Measurements from ENCODE around the gene GP2.
"Not testable (repeated sequence)": the region's sequence is repeated elsewhere in the genome, so short reads cannot be mapped to it uniquely, and the experiment has no call there.

Gene GP2

DNA sequence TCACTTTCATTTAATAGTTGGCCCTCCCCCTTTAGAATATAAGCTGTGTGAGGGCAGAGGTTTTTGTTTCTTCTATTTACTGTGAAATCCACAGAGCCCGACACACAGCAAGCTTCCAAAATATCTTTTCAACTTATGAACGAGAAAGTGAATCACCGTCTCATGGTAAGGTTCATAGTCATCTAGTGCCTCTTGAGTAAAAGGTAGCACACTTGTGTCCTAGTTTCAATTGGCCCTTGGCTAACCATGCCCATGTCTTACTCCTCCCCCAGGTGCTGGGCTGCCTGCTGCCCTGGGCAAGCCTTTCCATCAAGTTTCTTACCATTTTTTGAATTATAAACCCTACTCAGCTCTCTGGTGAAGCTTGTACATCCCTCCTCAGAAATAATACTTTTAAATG lies 12.4 kb upstream of the GP2 start:
- no peaks in the 10 kb centered on the region for H3K36me3 Mint-ChIP-seq (ENCODE audit: low read depth)
- intact Hi-C loops (cut with micrococcal nuclease): no loop called here

DNA sequence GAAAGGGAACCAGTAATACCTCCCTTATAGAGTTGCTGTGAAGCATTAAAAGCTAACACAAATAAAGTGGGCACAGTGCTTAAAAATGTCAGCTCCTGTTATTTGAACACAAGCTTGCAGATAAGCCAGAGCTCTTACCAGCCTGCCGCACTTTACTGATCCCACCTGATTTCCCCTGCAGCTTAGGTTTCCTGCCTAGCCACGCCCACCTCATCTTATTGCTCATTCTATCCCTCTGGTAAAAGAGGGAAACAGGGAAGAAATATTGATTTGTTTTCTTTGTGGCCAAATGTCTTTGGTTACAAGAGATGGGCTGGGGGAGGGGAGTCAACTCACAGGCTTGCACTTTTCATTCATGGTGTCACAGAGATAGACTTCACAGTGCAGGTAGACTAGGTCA lies 9.6 kb upstream of the GP2 start:
- Mint-ChIP-seq H3K36me3 (ENCODE audit: low read depth) (no peaks in the 10 kb centered on the region), H3K4me3 (no peak overlapping the region), H3K4me1 (ENCODE audit: low read depth) (no peaks in the 10 kb centered on the region), H3K27me3 (peaks cover 4% of the 10 kb centered on the region), H3K27ac (no peak overlapping the region), H3K9me3 (no peaks in the 10 kb centered on the region)
- intact Hi-C loops (cut with micrococcal nuclease): no loop called here

More for the DNA sequence above, 12.4 kb upstream of the GP2 start:
- Mint-ChIP-seq H3K9me3 (no peaks in the 10 kb centered on the region), H3K4me3 (no peak overlapping the region), H3K4me1 (ENCODE audit: low read depth) (no peaks in the 10 kb centered on the region), H3K27ac (no peak overlapping the region), H3K27me3 (peaks cover 4% of the 10 kb centered on the region)

DNA sequence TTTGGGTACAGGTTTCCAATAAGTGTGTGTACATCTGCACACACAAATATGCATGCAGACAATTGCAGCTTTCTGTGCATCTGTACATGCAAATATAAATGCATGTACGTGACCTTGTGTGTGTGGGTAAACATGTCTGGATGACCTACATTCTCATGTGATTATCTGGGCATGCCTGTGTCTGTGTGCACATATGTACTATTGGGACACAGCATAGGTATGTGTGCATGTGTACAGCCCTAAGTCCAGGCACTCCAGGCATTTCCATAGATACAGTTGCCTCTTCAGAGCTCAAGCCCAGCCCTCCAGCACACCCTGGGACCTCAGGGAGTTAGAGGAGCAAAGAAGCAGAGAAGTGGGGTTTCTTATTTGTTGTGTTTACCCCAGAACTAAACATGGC lies 7.1 kb upstream of the GP2 start:
- Mint-ChIP-seq H3K4me1 (ENCODE audit: low read depth) (no peaks in the 10 kb centered on the region), H3K27ac (no peak overlapping the region), H3K27me3 (peaks cover 4% of the 10 kb centered on the region), H3K9me3 (no peaks in the 10 kb centered on the region), H3K36me3 (ENCODE audit: low read depth) (no peaks in the 10 kb centered on the region), H3K4me3 (no peak overlapping the region)
- intact Hi-C loops (cut with micrococcal nuclease): no loop called here

DNA sequence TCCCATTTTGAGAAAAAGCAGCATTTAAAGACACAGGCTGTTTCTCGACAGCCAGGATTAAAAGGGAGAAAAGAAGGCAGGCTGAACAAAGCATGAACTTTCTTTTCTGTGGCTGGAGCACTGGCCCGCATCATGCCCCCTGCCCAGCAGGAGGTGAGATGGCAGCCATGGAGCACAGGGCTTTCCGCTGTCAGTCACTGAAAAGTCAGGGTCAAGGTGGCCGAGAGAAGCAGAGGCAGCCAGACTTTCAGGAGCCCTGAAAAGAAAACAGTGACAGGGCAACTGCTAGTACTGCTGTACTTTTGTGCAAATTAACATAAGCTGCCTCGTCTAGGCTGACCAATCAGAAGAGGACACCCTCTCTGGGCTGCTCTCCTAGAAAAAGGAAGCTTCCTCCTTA lies 5.8 kb upstream of the GP2 start:
- H3K27ac Mint-ChIP-seq: no peak overlapping the region
- H3K27me3 Mint-ChIP-seq: peaks cover 3% of the 10 kb centered on the region
- H3K9me3 Mint-ChIP-seq: no peaks in the 10 kb centered on the region
- no peak overlapping the region for H3K4me3 Mint-ChIP-seq
- intact Hi-C loops (cut with micrococcal nuclease): no loop called here
- no peaks in the 10 kb centered on the region for H3K4me1 Mint-ChIP-seq (ENCODE audit: low read depth)
- H3K36me3 Mint-ChIP-seq (ENCODE audit: low read depth): no peaks in the 10 kb centered on the region

DNA sequence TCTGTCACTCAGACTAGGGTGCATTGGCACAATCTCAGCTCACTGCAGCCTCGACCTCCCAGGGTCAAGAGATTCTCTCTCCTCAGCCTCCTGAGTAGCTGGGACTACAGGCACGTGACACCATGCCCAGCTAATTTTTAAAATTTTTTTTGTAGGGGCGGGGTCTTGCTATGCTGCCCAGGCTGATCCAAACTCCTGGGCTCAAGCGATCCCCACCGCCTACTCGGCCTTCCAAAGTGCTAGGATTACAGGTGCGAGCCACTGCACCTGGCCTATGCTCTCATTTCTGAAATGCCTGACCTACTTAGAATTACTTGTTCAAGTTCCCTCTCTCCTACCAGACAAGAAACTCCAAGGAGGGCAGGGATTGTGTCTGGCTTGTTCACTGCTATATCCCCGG lies 5.1 kb upstream of the GP2 start:
- Mint-ChIP-seq H3K27ac (no peak overlapping the region), H3K27me3 (peaks cover 3% of the 10 kb centered on the region), H3K9me3 (no peaks in the 10 kb centered on the region), H3K36me3 (ENCODE audit: low read depth) (no peaks in the 10 kb centered on the region), H3K4me3 (no peak overlapping the region), H3K4me1 (ENCODE audit: low read depth) (no peaks in the 10 kb centered on the region)
- intact Hi-C loops (cut with micrococcal nuclease): no loop called here

DNA sequence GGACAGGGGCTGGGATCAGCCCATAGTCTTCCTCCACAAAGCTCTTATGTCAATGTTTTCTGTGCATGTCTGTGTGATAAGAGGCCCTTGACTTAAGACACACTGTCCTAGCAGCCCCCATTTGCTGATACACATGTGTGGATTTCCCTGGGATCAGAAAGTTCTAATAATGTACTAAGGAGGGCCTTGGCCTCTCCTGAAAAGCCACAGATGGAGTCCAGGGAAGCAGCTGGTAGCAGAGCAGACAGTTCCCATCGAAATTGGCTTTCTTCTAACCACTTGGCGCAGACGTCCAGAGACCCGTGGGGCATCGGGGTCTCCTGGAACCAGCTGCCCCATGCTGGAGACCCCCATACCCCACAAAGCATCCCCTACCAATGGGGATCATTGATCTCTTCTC lies 4.3 kb upstream of the GP2 start:
- no peaks in the 10 kb centered on the region for H3K36me3 Mint-ChIP-seq (ENCODE audit: low read depth)
- no peak overlapping the region for H3K27ac Mint-ChIP-seq
- H3K27me3 Mint-ChIP-seq: peaks cover 3% of the 10 kb centered on the region
- H3K4me3 Mint-ChIP-seq: no peak overlapping the region
- intact Hi-C loops (cut with micrococcal nuclease): no loop called here
- no peaks in the 10 kb centered on the region for H3K4me1 Mint-ChIP-seq (ENCODE audit: low read depth)
- H3K9me3 Mint-ChIP-seq: no peaks in the 10 kb centered on the region

DNA sequence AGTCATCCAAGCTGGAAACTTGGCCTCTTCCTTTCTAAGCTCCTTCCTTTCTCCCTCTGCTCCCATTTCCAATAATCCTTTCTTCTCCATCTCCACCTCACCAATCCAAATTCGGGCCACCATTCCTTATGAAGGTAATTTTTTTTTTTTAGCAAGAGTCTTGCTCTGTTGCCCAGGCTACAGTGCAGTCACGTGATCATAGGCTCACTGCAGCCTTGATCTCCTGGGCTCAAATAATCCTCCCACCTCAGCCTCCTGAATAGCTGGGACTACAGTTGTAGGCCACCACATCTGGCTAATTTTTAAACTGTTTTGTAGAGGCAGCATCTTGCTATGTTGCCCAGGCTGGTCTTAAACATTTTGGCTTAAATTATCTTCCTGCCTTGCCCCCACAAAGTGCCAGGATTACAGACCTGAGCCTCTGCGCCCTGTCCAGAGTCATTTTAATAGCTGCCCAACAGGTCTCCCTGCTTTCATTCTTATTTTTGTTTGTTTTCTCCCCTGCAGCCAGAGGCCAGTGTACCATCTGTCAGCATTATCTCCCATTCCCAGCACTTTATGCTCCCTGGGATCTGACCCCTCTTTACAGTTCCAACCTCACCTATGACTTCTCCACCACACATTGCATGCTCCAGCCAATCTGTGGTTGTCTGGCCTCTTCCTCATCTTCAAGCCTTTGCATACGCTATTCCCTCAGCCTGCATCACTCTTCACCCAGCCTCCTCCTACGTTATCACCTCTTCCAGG lies 2.3 kb upstream of the GP2 start:
- no peaks in the 10 kb centered on the region for H3K4me1 Mint-ChIP-seq (ENCODE audit: low read depth)
- H3K4me3 Mint-ChIP-seq: no peak overlapping the region
- no peaks in the 10 kb centered on the region for H3K27me3 Mint-ChIP-seq
- intact Hi-C loops (cut with micrococcal nuclease): no loop called here
- H3K36me3 Mint-ChIP-seq (ENCODE audit: low read depth): no peaks in the 10 kb centered on the region
- H3K9me3 Mint-ChIP-seq: no peaks in the 10 kb centered on the region
- no peak overlapping the region for H3K27ac Mint-ChIP-seq

DNA sequence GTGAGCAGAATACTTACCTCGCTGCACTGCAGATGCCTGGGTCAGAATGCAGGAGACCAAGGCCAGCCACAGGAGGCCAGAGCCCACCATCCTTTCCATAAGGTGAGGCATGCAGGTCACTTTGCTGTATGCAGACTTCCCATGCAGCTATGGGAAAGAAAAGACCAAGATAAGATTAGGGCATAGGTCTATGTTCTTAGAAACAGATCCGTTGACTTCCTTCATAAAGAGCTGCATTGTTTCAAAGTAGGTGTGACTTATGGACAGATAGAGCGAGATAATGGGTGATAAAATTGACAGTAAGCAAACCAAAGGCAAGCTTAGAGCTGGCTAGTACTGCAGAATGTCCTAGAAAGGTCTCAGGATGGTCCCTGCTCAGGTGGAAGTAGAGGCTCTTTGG lies 992 bp downstream of the GP2 start:
- no peak overlapping the region for H3K27ac Mint-ChIP-seq
- intact Hi-C loops (cut with micrococcal nuclease): no loop called here
- no peak overlapping the region for H3K4me3 Mint-ChIP-seq
- no peaks in the 10 kb centered on the region for H3K9me3 Mint-ChIP-seq
- no peaks in the 10 kb centered on the region for H3K4me1 Mint-ChIP-seq (ENCODE audit: low read depth)
- no peaks in the 10 kb centered on the region for H3K27me3 Mint-ChIP-seq
- no peaks in the 10 kb centered on the region for H3K36me3 Mint-ChIP-seq (ENCODE audit: low read depth)

DNA sequence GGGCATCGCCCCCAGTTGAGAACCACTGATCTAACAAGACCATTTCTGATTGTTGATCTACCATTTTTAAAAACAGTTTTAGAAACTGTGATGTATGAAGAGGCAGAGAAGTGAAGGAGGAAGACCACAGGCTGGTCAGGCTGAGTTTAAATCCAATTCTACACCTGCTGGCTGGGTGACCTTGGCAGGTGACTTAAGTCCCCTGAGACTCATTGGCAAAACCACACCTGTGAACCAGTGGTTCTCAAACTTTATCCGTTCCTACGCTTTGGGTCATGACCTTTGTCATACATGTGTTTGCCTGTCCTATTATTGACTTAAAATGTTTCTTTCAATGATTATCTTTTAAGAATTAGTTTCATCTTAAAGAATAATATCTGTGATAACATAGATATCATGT lies 2.3 kb downstream of the GP2 start:
- Mint-ChIP-seq H3K27me3 (no peaks in the 10 kb centered on the region), H3K36me3 (ENCODE audit: low read depth) (no peaks in the 10 kb centered on the region), H3K27ac (no peak overlapping the region), H3K4me3 (no peak overlapping the region), H3K4me1 (ENCODE audit: low read depth) (no peaks in the 10 kb centered on the region), H3K9me3 (no peaks in the 10 kb centered on the region)
- intact Hi-C loops (cut with micrococcal nuclease): no loop called here

DNA sequence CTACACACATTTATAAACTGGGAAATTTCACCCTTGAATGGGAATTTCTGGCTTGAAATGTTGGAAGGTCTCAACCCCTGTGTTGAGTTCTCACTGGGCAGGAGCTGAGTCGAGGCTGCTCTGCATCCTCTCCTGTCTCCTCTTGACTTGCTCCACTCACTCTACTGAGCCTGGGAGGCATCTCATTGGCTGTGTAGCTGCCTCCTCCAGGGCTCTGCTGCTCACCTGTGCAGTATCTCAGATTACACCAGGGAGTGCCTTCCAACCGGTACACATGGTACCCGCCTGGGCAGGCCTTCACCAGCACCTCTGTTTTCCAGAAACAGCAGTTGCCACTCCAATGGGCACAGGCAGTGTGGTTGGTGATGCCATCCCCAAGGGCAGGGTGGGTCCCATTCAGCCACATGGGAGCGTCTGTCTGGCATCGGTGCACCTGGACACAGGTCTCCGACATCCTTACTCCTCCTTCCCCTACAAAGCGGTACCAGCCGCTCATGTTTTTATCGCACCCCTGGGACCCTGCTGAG lies 3.7 kb downstream of the GP2 start:
- no peak overlapping the region for H3K4me3 Mint-ChIP-seq
- no peaks in the 10 kb centered on the region for H3K36me3 Mint-ChIP-seq (ENCODE audit: low read depth)
- intact Hi-C loops (cut with micrococcal nuclease): no loop called here
- H3K27me3 Mint-ChIP-seq: no peaks in the 10 kb centered on the region
- H3K4me1 Mint-ChIP-seq (ENCODE audit: low read depth): no peaks in the 10 kb centered on the region
- no peaks in the 10 kb centered on the region for H3K9me3 Mint-ChIP-seq
- H3K27ac Mint-ChIP-seq: no peak overlapping the region

DNA sequence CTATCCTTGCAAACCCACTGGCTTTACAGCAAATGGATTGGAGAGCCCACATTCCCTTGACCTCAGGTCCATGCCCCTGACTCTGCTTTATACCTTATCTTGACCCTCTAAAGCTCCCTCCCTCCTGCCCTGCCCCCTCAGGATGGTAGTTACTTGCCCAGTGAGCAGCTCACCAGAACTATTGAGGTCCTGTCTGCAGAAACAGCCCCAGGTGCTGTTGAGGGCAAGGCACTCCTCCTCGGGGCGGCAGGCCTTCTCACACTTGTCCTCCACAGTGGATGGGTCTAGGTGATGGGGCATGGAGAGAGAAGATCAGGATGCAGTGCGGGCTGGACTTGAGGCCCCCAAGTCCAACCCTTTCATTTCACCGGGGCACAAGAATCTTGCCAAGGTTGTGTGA lies 4.6 kb downstream of the GP2 start:
- Mint-ChIP-seq H3K4me1 (ENCODE audit: low read depth) (no peaks in the 10 kb centered on the region), H3K9me3 (no peaks in the 10 kb centered on the region), H3K27ac (no peak overlapping the region), H3K4me3 (no peak overlapping the region), H3K36me3 (ENCODE audit: low read depth) (no peaks in the 10 kb centered on the region), H3K27me3 (no peaks in the 10 kb centered on the region)
- intact Hi-C loops (cut with micrococcal nuclease): no loop called here

DNA sequence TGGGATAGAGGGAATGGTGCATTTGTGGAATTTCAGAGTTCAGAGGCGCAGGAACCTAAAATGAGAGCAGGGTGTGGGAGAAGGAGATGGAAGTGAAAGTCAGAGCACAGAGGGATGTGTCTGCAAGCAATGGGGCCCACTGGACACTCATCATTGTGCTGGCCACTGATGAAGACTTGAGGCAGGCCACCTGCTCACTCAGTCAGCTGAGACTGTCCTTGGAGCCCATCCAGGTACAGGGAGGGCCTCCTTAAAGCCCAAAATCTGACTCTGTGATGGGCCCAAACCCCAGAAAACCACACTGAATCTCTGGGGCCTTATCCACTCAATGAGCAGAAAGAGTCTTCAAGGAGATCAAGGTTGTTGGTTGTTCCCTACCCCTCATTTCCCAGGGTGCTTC lies 5.6 kb downstream of the GP2 start:
- Mint-ChIP-seq H3K4me1 (ENCODE audit: low read depth) (no peaks in the 10 kb centered on the region), H3K36me3 (ENCODE audit: low read depth) (no peaks in the 10 kb centered on the region), H3K9me3 (no peaks in the 10 kb centered on the region), H3K27me3 (no peaks in the 10 kb centered on the region), H3K4me3 (no peak overlapping the region), H3K27ac (no peak overlapping the region)
- intact Hi-C loops (cut with micrococcal nuclease): no loop called here

DNA sequence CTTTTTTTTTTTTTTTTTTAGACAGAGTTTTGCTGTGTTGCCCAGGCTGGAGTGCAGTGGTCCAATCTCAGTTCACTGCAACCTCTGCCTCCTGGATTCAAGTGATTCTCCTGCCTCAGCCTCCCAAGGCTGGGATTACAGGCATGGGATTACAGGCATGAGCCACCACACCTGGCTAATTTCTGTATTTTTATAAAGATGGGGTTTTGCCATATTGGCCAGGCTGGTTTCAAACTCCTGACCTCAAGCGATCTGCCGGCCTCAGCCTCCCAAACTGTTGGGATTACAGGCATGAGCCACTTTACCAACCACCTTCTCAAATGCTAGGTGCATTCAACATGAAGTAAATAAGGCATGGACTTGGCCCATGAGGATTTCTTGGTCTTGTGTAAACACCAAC lies 6.3 kb downstream of the GP2 start:
- H3K4me3 Mint-ChIP-seq; H3K4me1 Mint-ChIP-seq (ENCODE audit: low read depth); H3K9me3 Mint-ChIP-seq; intact Hi-C loops (cut with micrococcal nuclease); H3K27me3 Mint-ChIP-seq; H3K36me3 Mint-ChIP-seq (ENCODE audit: low read depth); H3K27ac Mint-ChIP-seq: not testable (repeated sequence)

DNA sequence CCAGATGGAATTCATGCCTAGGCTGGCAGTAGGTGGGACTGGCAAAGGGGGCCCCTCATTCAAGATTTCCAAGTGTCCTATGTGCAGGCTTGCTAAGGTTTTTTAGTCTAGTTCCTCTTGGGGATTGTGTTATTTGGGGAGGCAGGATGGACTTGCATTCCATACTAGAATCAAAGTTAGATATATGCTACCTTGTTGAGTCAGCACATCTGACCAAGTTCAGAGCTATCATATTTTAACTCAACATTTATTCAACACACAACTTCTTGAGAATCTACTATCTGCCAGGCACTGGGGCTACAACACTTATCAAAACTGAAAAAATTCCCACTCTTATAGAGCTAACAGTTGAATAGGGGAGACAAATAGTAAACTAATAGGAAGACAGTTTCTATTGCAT lies 6.7 kb downstream of the GP2 start:
- Mint-ChIP-seq H3K9me3 (no peaks in the 10 kb centered on the region), H3K27me3 (no peaks in the 10 kb centered on the region), H3K4me3 (no peak overlapping the region), H3K27ac (no peak overlapping the region), H3K36me3 (ENCODE audit: low read depth) (no peaks in the 10 kb centered on the region), H3K4me1 (ENCODE audit: low read depth) (no peaks in the 10 kb centered on the region)
- intact Hi-C loops (cut with micrococcal nuclease): no loop called here

DNA sequence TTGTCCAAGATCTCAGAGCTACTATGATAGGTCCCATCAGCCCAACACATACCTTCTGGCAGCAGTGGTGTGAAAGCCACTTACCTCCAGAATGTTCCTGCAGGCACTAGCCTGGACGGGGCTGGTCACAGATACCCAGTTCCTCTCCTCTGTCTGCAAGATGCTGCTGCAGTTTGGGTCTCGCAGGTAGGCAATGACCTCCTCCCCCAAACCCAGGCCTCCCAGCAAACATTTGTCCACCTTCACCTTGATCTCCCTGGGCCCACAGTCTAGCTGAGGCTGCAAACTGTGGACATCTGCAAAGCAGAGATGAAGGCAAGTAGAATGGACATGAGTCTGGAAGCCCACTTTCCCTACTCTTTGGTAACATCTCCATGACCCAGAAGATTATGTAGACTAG lies 7.1 kb downstream of the GP2 start:
- Mint-ChIP-seq H3K27ac (no peak overlapping the region), H3K9me3 (no peaks in the 10 kb centered on the region), H3K36me3 (ENCODE audit: low read depth) (no peaks in the 10 kb centered on the region), H3K4me3 (no peak overlapping the region), H3K4me1 (ENCODE audit: low read depth) (no peaks in the 10 kb centered on the region), H3K27me3 (no peaks in the 10 kb centered on the region)
- intact Hi-C loops (cut with micrococcal nuclease): no loop called here
